IMR-90 (cell line): Measurements from ENCODE around the gene ADTRP. TPM values are rescaled to one million over a fixed set of nuclear protein-coding genes. Genes with fewer than 3 reads are reported as not detected.

Experiments used
- ATAC-seq: fragments of 200-7000 bp; cut with Tn5 transposase; 2 replicates; pipeline ENCODE4 v1.9.1; 2020; ENCODE audit warnings: low read depth, mild to moderate bottlenecking, moderate library complexity
- BruUV-seq: library from RNA; stranded (reverse); fragments of 400-500 nt; replicated peaks from 2 replicates; lab custom pipeline; 2021; lab: Mats Ljungman, UMichigan
- CTCF ChIA-PET: fragments of 300-600 bp; formaldehyde crosslinking; extraction: SDS; loops from one replicate; lab custom pipeline; 2021; ENCODE audit warnings: antibody characterized with exemption; lab: Yijun Ruan, JAX
- POLR2A ChIA-PET: fragments of 300-600 bp; sonication (Branson Sonifier 250); formaldehyde crosslinking; loops from one replicate; lab custom pipeline; 2022; ENCODE audit warnings: antibody characterized with exemption; ENCODE audit not compliant: unreplicated experiment; lab: Charles Lee
- DNase-seq: peaks from one replicate; pipeline ENCODE4 v3.0.0; 2013
- H2AFZ ChIP-seq: replicated peaks from 2 replicates; pipeline ENCODE3; 2013; ENCODE audit warnings: low read length, mild to moderate bottlenecking; ENCODE audit not compliant: poor library complexity
- H2AK5ac ChIP-seq: 2 replicates; pipeline ENCODE4 v1.6.1; 2013; ENCODE audit warnings: low read depth, low read length, inconsistent platforms
- H2AK9ac ChIP-seq: replicated peaks from 2 replicates; pipeline ENCODE3; 2013; ENCODE audit warnings: mild to moderate bottlenecking, low read depth, low read length, moderate library complexity; ENCODE audit not compliant: poor library complexity
- H2BK120ac ChIP-seq: 2 replicates; pipeline ENCODE4 v1.6.1; 2013; ENCODE audit warnings: low read depth, low read length, inconsistent platforms
- H2BK15ac ChIP-seq: 3 replicates; pipeline ENCODE4 v1.6.1; 2013; ENCODE audit warnings: low read depth, low read length, inconsistent platforms
- H2BK20ac ChIP-seq: 2 replicates; pipeline ENCODE4 v1.6.1; 2013; ENCODE audit warnings: low read depth, mild to moderate bottlenecking, inconsistent platforms, low read length, moderate library complexity
- H2BK5ac ChIP-seq: 2 replicates; pipeline ENCODE4 v1.6.1; 2013; ENCODE audit warnings: mild to moderate bottlenecking, low read depth, low read length, inconsistent platforms; ENCODE audit not compliant: poor library complexity, severe bottlenecking
- H3K14ac ChIP-seq: replicated peaks from 2 replicates; pipeline ENCODE4 v1.6.1; 2013; ENCODE audit warnings: low read depth, low read length, inconsistent platforms
- H3K18ac ChIP-seq: 2 replicates; pipeline ENCODE4 v1.6.1; 2013; ENCODE audit warnings: low read depth, low read length, control low read depth
- H3K23ac ChIP-seq: 2 replicates; pipeline ENCODE4 v1.6.1; 2013; ENCODE audit warnings: low read depth, low read length, inconsistent platforms
- H3K27ac ChIP-seq: 2 replicates; pipeline ENCODE4 v1.5.1; 2013; ENCODE audit warnings: mild to moderate bottlenecking, control low read depth, low read length; ENCODE audit not compliant: insufficient read depth
- H3K27me3 ChIP-seq: 2 replicates; pipeline ENCODE4 v1.6.1; 2013; ENCODE audit warnings: low read length; ENCODE audit not compliant: control insufficient read depth, insufficient read depth
- H3K36me3 ChIP-seq: 2 replicates; pipeline ENCODE4 v1.6.1; 2013; ENCODE audit warnings: low read length, mixed read lengths; ENCODE audit not compliant: control insufficient read depth, insufficient read depth
- H3K4ac ChIP-seq: 2 replicates; pipeline ENCODE4 v1.6.1; 2013; ENCODE audit warnings: low read depth, low read length, inconsistent platforms
- H3K4me1 ChIP-seq: 2 replicates; pipeline ENCODE4 v1.6.1; 2013; ENCODE audit warnings: low read length, mixed read lengths; ENCODE audit not compliant: control insufficient read depth, insufficient read depth
- H3K4me2 ChIP-seq: 2 replicates; pipeline ENCODE4 v1.6.1; 2013; ENCODE audit warnings: low read depth, mild to moderate bottlenecking, control low read depth, low read length, moderate library complexity
- H3K4me3 ChIP-seq: 2 replicates; pipeline ENCODE4 v1.5.1; 2013; ENCODE audit warnings: low read depth, mild to moderate bottlenecking, control low read depth, low read length, moderate library complexity; ENCODE audit not compliant: insufficient read depth
- H3K56ac ChIP-seq: 2 replicates; pipeline ENCODE4 v1.6.1; 2013; ENCODE audit warnings: low read length, inconsistent platforms; ENCODE audit not compliant: insufficient read depth; ENCODE audit errors: extremely low read depth
- H3K79me1 ChIP-seq, 2 experiments: 2 replicates each; pipeline ENCODE4 v1.6.1; 2013; ENCODE audit warnings: low read length in 2 of 2, inconsistent platforms in 1 of 2, low read depth in 1 of 2
- H3K9ac ChIP-seq: 2 replicates; pipeline ENCODE4 v1.6.1; 2013; ENCODE audit warnings: low read depth, low read length, control low read depth
- H3K9me1 ChIP-seq: 2 replicates; pipeline ENCODE4 v1.6.1; 2013; ENCODE audit warnings: low read length, inconsistent platforms; ENCODE audit not compliant: insufficient read depth
- H3K9me3 ChIP-seq: 2 replicates; pipeline ENCODE4 v1.6.1; 2013; ENCODE audit warnings: low read length; ENCODE audit not compliant: control insufficient read depth, insufficient read depth
- H4K20me1 ChIP-seq: 2 replicates; pipeline ENCODE4 v1.6.1; 2013; ENCODE audit warnings: low read length, inconsistent platforms; ENCODE audit not compliant: insufficient read depth
- H4K5ac ChIP-seq: 2 replicates; pipeline ENCODE4 v1.6.1; 2013; ENCODE audit warnings: mild to moderate bottlenecking, low read depth, low read length, control low read depth
- H4K8ac ChIP-seq, 2 experiments: 2 replicates each; pipeline ENCODE4 v1.6.1; 2013; ENCODE audit warnings: low read depth in 2 of 2, low read length in 2 of 2, control low read depth in 1 of 2, inconsistent platforms in 1 of 2
- H4K91ac ChIP-seq: 2 replicates; pipeline ENCODE4 v1.6.1; 2013; ENCODE audit warnings: low read depth, low read length, inconsistent platforms; ENCODE audit not compliant: insufficient read depth
- BHLHE40 ChIP-seq: fragments of 150-350 bp; IDR thresholded peaks from 2 replicates; pipeline ENCODE4 v1.6.1; 2016; ENCODE audit warnings: mild to moderate bottlenecking, low read depth, low read length
- CEBPB ChIP-seq: IDR thresholded peaks from 2 replicates; pipeline ENCODE4 v1.6.1; 2012; ENCODE audit warnings: low read depth, low read length, improper control_type of control experiment
- CHD1 ChIP-seq: IDR thresholded peaks from 2 replicates; pipeline ENCODE4 v1.6.1; 2012; ENCODE audit warnings: low read depth, low read length, improper control_type of control experiment
- CTCF ChIP-seq: conservative IDR thresholded peaks from 2 replicates; pipeline ENCODE4 v1.5.1; 2012; ENCODE audit warnings: mild to moderate bottlenecking, low read depth, low read length, improper control_type of control experiment
- ELK1 ChIP-seq: fragments of 150-350 bp; IDR thresholded peaks from 2 replicates; pipeline ENCODE4 v1.6.1; 2016; ENCODE audit warnings: low read depth, mild to moderate bottlenecking, low read length, moderate library complexity, borderline replicate concordance
- FOS ChIP-seq: fragments of 150-350 bp; IDR thresholded peaks from 2 replicates; pipeline ENCODE4 v1.6.1; 2016; ENCODE audit warnings: low read depth, low read length
- MAFK ChIP-seq: IDR thresholded peaks from 2 replicates; pipeline ENCODE4 v1.6.1; 2012; ENCODE audit warnings: low read depth, low read length, improper control_type of control experiment
- MAZ ChIP-seq: IDR thresholded peaks from 2 replicates; pipeline ENCODE4 v1.6.1; 2012; ENCODE audit warnings: low read depth, mild to moderate bottlenecking, low read length, improper control_type of control experiment, moderate library complexity, borderline replicate concordance
- MXI1 ChIP-seq: IDR thresholded peaks from 2 replicates; pipeline ENCODE4 v1.6.1; 2012; ENCODE audit warnings: low read depth, mild to moderate bottlenecking, low read length, moderate library complexity, borderline replicate concordance
- NFE2L2 ChIP-seq: fragments of 150-350 bp; IDR thresholded peaks from 2 replicates; pipeline ENCODE4 v1.6.1; 2016; ENCODE audit warnings: low read depth, mild to moderate bottlenecking, low read length
- POLR2A ChIP-seq: IDR thresholded peaks from 2 replicates; pipeline ENCODE4 v1.6.1; 2012; ENCODE audit warnings: mild to moderate bottlenecking, low read depth, low read length
- RAD21 ChIP-seq: IDR thresholded peaks from 2 replicates; pipeline ENCODE4 v1.6.1; 2012; ENCODE audit warnings: low read length, improper control_type of control experiment
- RCOR1 ChIP-seq: IDR thresholded peaks from 2 replicates; pipeline ENCODE4 v1.6.1; 2012; ENCODE audit warnings: mild to moderate bottlenecking, low read length, improper control_type of control experiment; ENCODE audit not compliant: insufficient replicate concordance
- RFX5 ChIP-seq: IDR thresholded peaks from 2 replicates; pipeline ENCODE4 v1.8.0; 2012; ENCODE audit warnings: low read depth, mild to moderate bottlenecking, low read length, moderate library complexity
- SMC3 ChIP-seq: fragments of 150-350 bp; IDR thresholded peaks from 2 replicates; pipeline ENCODE4 v1.6.1; 2016; ENCODE audit warnings: low read depth, mild to moderate bottlenecking, antibody characterized with exemption, low read length, moderate library complexity
- USF2 ChIP-seq: fragments of 150-350 bp; IDR thresholded peaks from 2 replicates; pipeline ENCODE4 v1.6.1; 2017; ENCODE audit warnings: mild to moderate bottlenecking, antibody characterized with exemption, low read length, low read depth
- WGBS, 2 experiments: methylation state at CpG; one replicate each; pipeline versions ENCODE4 v1.1.5 to v1.1.7; 2013; ENCODE audit warnings: missing lambda C conversion rate in 2 of 2; ENCODE audit not compliant: insufficient read length in 1 of 2; ENCODE audit errors: extremely low coverage in 2 of 2; 5-methylcytosine and 5-hydroxymethylcytosine counted together
- dilution Hi-C: fragments of 300-500 bp; cut with HindIII; formaldehyde crosslinking; loops from one replicate; pipeline ENCODE4 v1.14.3; 2018; ENCODE audit warnings: low sequenced_read_pairs; ENCODE audit not compliant: unreplicated experiment
- in situ Hi-C: fragments of 300-500 bp; cut with MboI; formaldehyde crosslinking; loops from 3 replicates; pipeline ENCODE4 v1.14.3; 2019; ENCODE audit warnings: low sequenced_read_pairs, inconsistent platforms, mixed read lengths
- intact Hi-C: fragments of 100-400 bp; cut with micrococcal nuclease; formaldehyde crosslinking; loops from 2 replicates; pipeline ENCODE4 v1.10.0; 2022
- polyA plus RNA-seq, 3 experiments: library from polyadenylated mRNA; depleted of rRNA; stranded (reverse); fragments of >200 nt; gene quantifications; 2 replicates each; pipeline ENCODE4 v1.2.3, GENCODE V29; 2012; ENCODE audit warnings: low replicate concordance in 1 of 3
- total RNA-seq: library from RNA; depleted of rRNA; stranded (reverse); fragments of >200 nt; gene quantifications from 2 replicates; pipeline ENCODE4 v1.2.3, GENCODE V29; 2012

ADTRP gene
- total and polyA plus RNA-seq, 2 of the 4 experiments (the other 2 are of a cell fraction): 0.50 to 0.72 TPM

GRCh38 chr6:11705069-11705468, 73.5 kb downstream of the ADTRP start:
- WGBS, 2 experiments: no CpG with 5 or more reads among the region's 7 CpGs
- Histone ChIP-seq H3K9ac (no peak overlapping the region), H3K4me2 (no peak overlapping the region), H4K8ac (no peak overlapping the region), H3K56ac (no peak overlapping the region), H2AFZ (no peak overlapping the region), H3K4ac (no peak overlapping the region), H3K27me3 (no peaks in the 10 kb centered on the region), H3K4me1 (peaks cover 7% of the 10 kb centered on the region), H3K79me1 (no peaks in the 10 kb centered on the region), H2BK120ac (no peak overlapping the region), H3K9me3 (no peaks in the 10 kb centered on the region), H3K9me1 (peaks cover 16% of the 10 kb centered on the region), H4K20me1 (no peaks in the 10 kb centered on the region), H2AK5ac (no peak overlapping the region), H3K23ac (no peak overlapping the region), H3K4me3 (no peak overlapping the region), H2BK5ac (no peak overlapping the region), H4K5ac (no peak overlapping the region), H3K27ac (no peak overlapping the region), H2BK15ac (no peak overlapping the region), H2AK9ac (no peak overlapping the region), H3K36me3 (no peaks in the 10 kb centered on the region), H4K91ac (no peak overlapping the region), H3K14ac (no peak overlapping the region), H3K18ac (no peak overlapping the region), H2BK20ac (no peak overlapping the region)
- ATAC-seq (no peak), DNase-seq (no peak)
- ChIA-PET POLR2A (no interaction called here), CTCF (no interaction called here)
- BruUV-seq: no TSS peak
- intact Hi-C loops: no loop called here
- dilution Hi-C loops: no loop called here
- in situ Hi-C loops: loop anchor here (10.0 kb wide), 1 partner anchor 300 kb away; no protein-coding TSS in a partner anchor
- no peak for TF ChIP-seq CHD1
- no peak for TF ChIP-seq ELK1
- TF ChIP-seq BHLHE40: no peak
- TF ChIP-seq MXI1: no peak
- TF ChIP-seq USF2: no peak
- TF ChIP-seq MAFK: no peak
- no peak for TF ChIP-seq CTCF
- TF ChIP-seq RAD21: no peak
- no peak for TF ChIP-seq CEBPB
- no peak for TF ChIP-seq NFE2L2
- no peak for TF ChIP-seq POLR2A
- no peak for TF ChIP-seq RFX5
- no peak for TF ChIP-seq RCOR1
- TF ChIP-seq MAZ: no peak
- TF ChIP-seq FOS: no peak
- TF ChIP-seq SMC3: no peak
